ENCODE results near the gene MBOAT7. TPM values are rescaled to one million over a fixed set of nuclear protein-coding genes. Genes with fewer than 3 reads are reported as not detected.
A peak's percentile ranks its signal among the peaks of the same experiment; 100 is the strongest.

Gene MBOAT7
- total RNA-seq, 2 experiments from 2014 or later = 49.0 to 52.2 TPM

- Mint-ChIP-seq H3K27ac (peak within 1 kb of the TSS; percentile 99), H3K4me3 (peak within 1 kb of the TSS; percentile 97), H3K9me3 (no peaks in the 10 kb centered on the region), H3K36me3 (peaks cover 20% of the 10 kb centered on the region), H3K4me1 (peaks cover 39% of the 10 kb centered on the region), H3K27me3 (no peaks in the 10 kb centered on the region)
- DNase-seq = peak; percentile 91
- ATAC-seq (ENCODE audit: low read depth) = peak; percentile 86
- POLR2A ChIA-PET = interaction anchor here (0.7 to 4.1 kb wide), 14 partner anchors 9 to 293 kb away, joined by 3 to 30 read pairs (median 6); partner anchors contain the start of genes CNOT3, MBOAT7, RPS9 and TFPT
Observed at GRCh38 chr19:54159352-54160181, 29.8 kb downstream of the MBOAT7 start, which contains the start of gene LENG1. LENG1 (minus strand) TSS chr19:54159721; CDS start chr19:54159695, 26 bp downstream.

DNA sequence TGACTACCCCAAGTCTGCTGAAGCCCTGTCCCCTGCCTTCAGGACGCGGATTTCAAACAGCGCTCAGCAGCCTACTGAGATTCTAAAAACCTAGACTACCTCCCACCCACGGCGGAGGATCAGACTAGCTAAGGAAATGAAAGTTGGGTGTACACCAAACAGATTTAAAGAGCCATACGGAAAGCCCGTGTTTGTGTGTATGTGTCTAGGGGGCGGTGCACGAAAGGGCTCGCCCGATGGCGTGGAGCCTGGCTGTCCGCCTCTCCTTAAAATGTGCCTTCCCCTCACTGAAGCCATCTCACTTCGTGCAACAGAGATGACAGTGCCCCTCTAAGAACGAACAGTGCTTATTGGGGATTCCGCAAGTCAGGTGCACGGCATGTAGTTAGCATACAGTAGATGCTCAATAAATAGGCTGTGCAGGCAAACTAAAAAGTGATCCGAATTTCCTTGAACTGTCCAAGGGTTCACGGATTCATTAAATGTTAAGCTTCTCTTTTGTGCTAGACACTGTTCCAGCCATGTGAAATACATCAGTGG lies 30.5 kb downstream of the MBOAT7 start:
- POLR2A ChIA-PET = interaction anchor here (0.8 to 4.1 kb wide), 13 partner anchors 9 to 293 kb away, joined by 3 to 30 read pairs (median 6); partner anchors contain the start of genes CNOT3, MBOAT7, RPS9 and TFPT
- DNase-seq (peak; percentile 50), ATAC-seq (ENCODE audit: low read depth) (no peak)
- Mint-ChIP-seq H3K4me1 (peaks cover 40% of the 10 kb centered on the region), H3K4me3 (peak overlapping the region; percentile 97), H3K27me3 (no peaks in the 10 kb centered on the region), H3K27ac (peak overlapping the region; percentile 99), H3K36me3 (peaks cover 26% of the 10 kb centered on the region), H3K9me3 (no peaks in the 10 kb centered on the region)

DNA sequence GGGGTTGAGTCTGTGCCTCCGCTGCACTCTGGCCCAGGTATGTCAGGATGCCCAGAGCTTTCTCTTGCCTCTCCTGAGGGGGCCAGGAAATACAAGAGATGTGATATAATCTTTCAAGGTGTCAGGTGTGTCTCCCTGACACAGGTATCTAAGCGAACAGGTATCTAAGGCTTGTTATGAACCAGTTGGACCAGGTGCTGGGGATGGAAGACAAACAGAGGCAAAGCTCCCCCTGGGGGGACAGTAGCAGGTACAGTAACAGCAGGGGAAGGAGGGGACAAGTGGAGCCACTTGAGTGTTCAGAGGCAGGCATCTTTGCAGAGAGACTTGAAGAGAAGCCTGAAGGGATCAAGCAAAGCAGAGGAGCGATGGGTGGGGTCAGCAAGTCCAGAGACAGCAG lies 32.4 kb downstream of the MBOAT7 start:
- Mint-ChIP-seq H3K36me3 (peaks cover 30% of the 10 kb centered on the region), H3K27me3 (no peaks in the 10 kb centered on the region), H3K4me1 (peaks cover 33% of the 10 kb centered on the region), H3K4me3 (peak overlapping the region; percentile 40), H3K9me3 (no peaks in the 10 kb centered on the region), H3K27ac (peak overlapping the region; percentile 66)
- ATAC-seq (ENCODE audit: low read depth) (no peak), DNase-seq (no peak)
- POLR2A ChIA-PET = interaction anchor here (0.6 to 1.2 kb wide), 2 partner anchors 20 to 46 kb away, joined by 3 to 4 read pairs; no protein-coding TSS in a partner anchor

GRCh38 chr19:54156490-54156889 lies 32.9 kb downstream of the MBOAT7 start:
- ATAC-seq (ENCODE audit: low read depth) = no peak
- no peak for DNase-seq
- peaks cover 30% of the 10 kb centered on the region for H3K36me3 Mint-ChIP-seq
- H3K27me3 Mint-ChIP-seq = no peaks in the 10 kb centered on the region
- POLR2A ChIA-PET = interaction anchor here (0.6 to 1.2 kb wide), 2 partner anchors 20 to 45 kb away, joined by 3 to 4 read pairs; no protein-coding TSS in a partner anchor
- peaks cover 33% of the 10 kb centered on the region for H3K4me1 Mint-ChIP-seq
- H3K9me3 Mint-ChIP-seq = no peaks in the 10 kb centered on the region
- H3K27ac Mint-ChIP-seq = no peak overlapping the region
- no peak overlapping the region for H3K4me3 Mint-ChIP-seq

GRCh38 chr19:54155694-54156093 lies 33.7 kb downstream of the MBOAT7 start:
- POLR2A ChIA-PET = interaction anchor here (1.2 kb wide), 1 partner anchor 19 kb away, joined by 3 read pairs; the partner anchor contains the start of gene CNOT3
- ATAC-seq (ENCODE audit: low read depth) (no peak), DNase-seq (no peak)
- Mint-ChIP-seq H3K4me1 (peaks cover 30% of the 10 kb centered on the region), H3K27ac (no peak overlapping the region), H3K4me3 (peak overlapping the region; percentile 25), H3K36me3 (peaks cover 34% of the 10 kb centered on the region), H3K27me3 (no peaks in the 10 kb centered on the region), H3K9me3 (no peaks in the 10 kb centered on the region)

DNA sequence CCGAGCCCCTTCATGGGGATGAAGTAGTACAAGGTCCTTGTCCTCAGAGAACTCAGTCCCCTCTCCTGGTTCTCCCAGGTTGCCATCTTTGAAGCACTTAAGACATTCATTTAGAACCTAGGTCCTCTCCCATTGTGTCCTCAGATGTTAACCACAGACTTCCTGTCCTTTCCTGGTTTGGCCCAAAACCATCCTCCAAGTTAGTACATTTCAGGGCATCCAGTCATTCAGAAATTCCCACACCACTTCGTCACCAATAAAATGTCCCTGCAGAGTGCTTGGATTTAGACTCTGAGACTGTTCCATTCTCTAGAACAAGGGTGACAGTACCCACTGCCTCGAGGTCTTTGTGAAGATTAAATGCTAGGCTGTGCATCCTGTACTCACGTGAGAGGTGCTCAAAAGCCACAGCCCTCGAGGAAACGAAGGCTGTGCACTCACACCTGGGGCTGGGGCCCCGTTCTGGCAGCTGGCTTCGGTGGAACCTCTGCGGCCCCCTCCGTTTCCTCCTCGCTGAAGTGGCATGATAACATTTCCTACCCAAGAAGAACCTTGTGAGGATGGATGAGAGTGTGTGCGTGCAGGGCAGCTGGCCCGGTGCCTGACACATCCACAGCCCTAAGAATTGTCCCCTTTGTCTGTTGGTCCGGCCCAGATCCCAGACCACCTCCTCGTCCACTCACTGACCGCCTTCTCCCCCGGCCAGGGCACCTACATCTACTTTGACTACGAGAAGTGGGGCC lies 34.6 kb downstream of the MBOAT7 start:
- ATAC-seq (ENCODE audit: low read depth) = peak; percentile 21
- H3K9me3 Mint-ChIP-seq = no peaks in the 10 kb centered on the region
- H3K4me1 Mint-ChIP-seq = peaks cover 27% of the 10 kb centered on the region
- H3K27me3 Mint-ChIP-seq = no peaks in the 10 kb centered on the region
- peak overlapping the region; percentile 90 for H3K27ac Mint-ChIP-seq
- peak; percentile 59 for DNase-seq
- peak overlapping the region; percentile 52 for H3K4me3 Mint-ChIP-seq
- H3K36me3 Mint-ChIP-seq = peaks cover 37% of the 10 kb centered on the region
- POLR2A ChIA-PET = interaction anchor here (0.6 to 1.2 kb wide), 4 partner anchors 18 to 280 kb away, joined by 3 to 5 read pairs (median 3); partner anchors contain the start of gene CNOT3

DNA sequence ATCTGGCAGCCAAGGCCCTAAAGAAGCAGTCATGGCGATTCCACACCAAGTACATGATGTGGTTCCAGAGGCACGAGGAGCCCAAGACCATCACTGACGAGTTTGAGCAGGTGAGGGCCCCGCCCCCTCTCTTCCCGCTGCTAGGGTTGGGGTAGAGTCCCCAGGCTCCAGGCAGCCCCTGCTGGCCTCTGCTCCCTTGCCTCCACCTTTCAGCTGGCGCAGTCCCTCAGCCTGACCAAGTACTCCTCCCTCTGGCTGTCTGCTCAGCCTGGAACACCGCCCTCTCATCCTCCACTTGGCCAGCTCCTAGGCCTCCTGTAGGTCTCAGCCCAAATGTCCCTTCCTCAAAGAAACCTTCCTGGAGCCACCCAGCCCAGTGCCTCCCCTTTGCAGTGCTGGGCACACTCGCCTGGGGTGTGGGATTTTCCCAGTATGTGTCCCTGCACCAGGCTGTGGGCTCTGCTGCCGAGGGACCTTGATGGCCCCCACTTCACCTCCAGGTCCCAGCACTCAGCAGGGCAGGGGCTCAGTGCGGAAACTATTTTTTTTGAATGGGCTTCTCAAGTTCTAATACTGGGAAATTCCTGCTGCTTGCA lies 35.6 kb downstream of the MBOAT7 start:
- peaks cover 37% of the 10 kb centered on the region for H3K36me3 Mint-ChIP-seq
- DNase-seq = no peak
- peak overlapping the region; percentile 6 for H3K27ac Mint-ChIP-seq
- no peaks in the 10 kb centered on the region for H3K9me3 Mint-ChIP-seq
- POLR2A ChIA-PET = no interaction called here
- H3K27me3 Mint-ChIP-seq = no peaks in the 10 kb centered on the region
- no peak overlapping the region for H3K4me3 Mint-ChIP-seq
- peaks cover 23% of the 10 kb centered on the region for H3K4me1 Mint-ChIP-seq
- no peak for ATAC-seq (ENCODE audit: low read depth)

GRCh38 chr19:54152878-54153524 lies 36.4 kb downstream of the MBOAT7 start:
- peaks cover 39% of the 10 kb centered on the region for H3K36me3 Mint-ChIP-seq
- no peak overlapping the region for H3K4me3 Mint-ChIP-seq
- DNase-seq = no peak
- H3K9me3 Mint-ChIP-seq = no peaks in the 10 kb centered on the region
- no peak overlapping the region for H3K27ac Mint-ChIP-seq
- no peak for ATAC-seq (ENCODE audit: low read depth)
- peaks cover 16% of the 10 kb centered on the region for H3K4me1 Mint-ChIP-seq
- H3K27me3 Mint-ChIP-seq = no peaks in the 10 kb centered on the region
- POLR2A ChIA-PET = interaction anchor here (0.6 to 1.3 kb wide), 2 partner anchors 16 to 361 kb away, joined by 4 read pairs; partner anchors contain the start of gene CNOT3

- H3K27ac Mint-ChIP-seq = no peak overlapping the region
- peaks cover 41% of the 10 kb centered on the region for H3K36me3 Mint-ChIP-seq
- POLR2A ChIA-PET = interaction anchor here (0.6 to 1.3 kb wide), 3 partner anchors 15 to 360 kb away, joined by 4 read pairs; partner anchors contain the start of genes CNOT3, PRPF31 and TFPT
- no peak for DNase-seq
- no peak for ATAC-seq (ENCODE audit: low read depth)
- no peaks in the 10 kb centered on the region for H3K9me3 Mint-ChIP-seq
- H3K4me3 Mint-ChIP-seq = no peak overlapping the region
- no peaks in the 10 kb centered on the region for H3K27me3 Mint-ChIP-seq
- peaks cover 16% of the 10 kb centered on the region for H3K4me1 Mint-ChIP-seq
Observed at GRCh38 chr19:54152267-54152666, 37.1 kb downstream of the MBOAT7 start.

GRCh38 chr19:54151362-54152035 lies 37.9 kb downstream of the MBOAT7 start:
- Mint-ChIP-seq H3K27ac (no peak overlapping the region), H3K27me3 (no peaks in the 10 kb centered on the region), H3K4me1 (peaks cover 13% of the 10 kb centered on the region), H3K36me3 (peaks cover 35% of the 10 kb centered on the region), H3K9me3 (no peaks in the 10 kb centered on the region), H3K4me3 (no peak overlapping the region)
- DNase-seq (no peak), ATAC-seq (ENCODE audit: low read depth) (no peak)
- POLR2A ChIA-PET = interaction anchor here (1.0 to 2.4 kb wide), 3 partner anchors 14 to 36 kb away, joined by 4 to 13 read pairs (median 4); partner anchors contain the start of genes CNOT3, PRPF31 and TFPT

DNA sequence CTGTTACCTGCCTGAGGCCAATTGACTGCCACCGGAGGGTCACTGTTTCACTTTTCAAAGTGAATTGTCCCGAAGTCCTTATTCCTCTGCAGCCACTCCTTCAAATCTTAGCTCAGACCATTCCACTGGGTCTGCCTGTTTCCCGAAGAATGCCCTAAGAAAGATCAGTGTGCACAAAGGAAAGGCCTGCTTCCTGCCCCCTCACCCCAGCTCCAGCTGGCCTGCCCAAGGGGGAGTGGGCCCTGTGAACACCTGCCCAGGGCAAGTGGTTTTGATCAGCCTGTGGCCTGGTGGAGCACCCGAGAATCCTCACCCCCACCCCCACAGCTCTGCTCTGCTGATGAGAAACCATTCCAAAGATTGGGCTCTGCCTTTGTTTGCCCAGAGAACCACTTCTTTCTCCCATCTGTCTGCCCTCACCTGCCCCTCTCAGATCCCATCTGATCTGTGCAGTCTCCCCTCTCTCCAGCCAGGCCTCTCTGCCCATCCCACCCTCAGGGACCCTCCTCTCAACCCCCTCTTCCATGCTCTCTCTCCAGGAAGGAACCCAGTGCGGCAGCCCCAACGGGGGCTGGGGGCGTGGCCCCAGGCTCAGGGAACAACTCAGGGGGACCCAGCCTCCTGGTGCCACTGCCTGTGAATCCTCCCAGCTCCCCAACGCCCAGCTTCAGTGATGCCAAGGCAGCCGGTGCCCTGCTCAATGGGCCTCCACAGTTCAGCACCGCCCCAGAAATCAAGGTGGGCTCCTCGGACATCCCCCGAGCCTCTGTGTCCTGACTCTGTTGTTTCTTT lies 40.2 kb downstream of the MBOAT7 start:
- Mint-ChIP-seq H3K27ac (no peak overlapping the region), H3K27me3 (no peaks in the 10 kb centered on the region), H3K4me3 (no peak overlapping the region), H3K36me3 (peaks cover 30% of the 10 kb centered on the region), H3K4me1 (peaks cover 4% of the 10 kb centered on the region), H3K9me3 (no peaks in the 10 kb centered on the region)
- no peak for ATAC-seq (ENCODE audit: low read depth)
- DNase-seq = no peak
- POLR2A ChIA-PET = interaction anchor here (0.6 to 2.4 kb wide), 4 partner anchors 10 to 81 kb away, joined by 4 to 13 read pairs (median 6); partner anchors contain the start of genes CNOT3 and LENG1

All from activated naive CD8-positive, alpha-beta T cell treated with anti-CD3 and anti-CD28 coated beads, Interleukin-2, amount 10 ng/mL, durations not matched to agents 7 days and 5 days (primary cell).